GM12864 (cell line): ENCODE measurements around the gene RAB31.

Experiments used
- DNase-seq: peaks from one replicate; pipeline ENCODE4 v3.0.0-alpha.2; 2011; ENCODE audit warnings: low read depth
- H3K4me3 ChIP-seq: 2 replicates; pipeline ENCODE4 v1.5.1; 2011; ENCODE audit warnings: mild to moderate bottlenecking, low read depth, low read length, control low read depth
- CTCF ChIP-seq: IDR thresholded peaks from 2 replicates; pipeline ENCODE4 v1.5.1; 2011; ENCODE audit warnings: low read depth, mild to moderate bottlenecking, moderate library complexity, low read length, control low read depth, inconsistent platforms; ENCODE audit errors: missing control alignments

RAB31 gene

GRCh38 chr18:9910661-9911060 is 202.6 kb downstream of the RAB31 start:
- no peak overlapping the region for H3K4me3 ChIP-seq
- DNase-seq: no peak
- no peak for TF ChIP-seq CTCF

- TF ChIP-seq CTCF: no peak
- DNase-seq: no peak
Measured at GRCh38 chr18:9911226-9911625, 203.1 kb downstream of the RAB31 start.

More at GRCh38 chr18:9911226-9911625, 203.1 kb downstream of the RAB31 start:
- H3K4me3 ChIP-seq: no peak overlapping the region
